Measurements from ENCODE around the gene DHDH.
A peak's percentile ranks its signal among the peaks of the same experiment; 100 is the strongest.

The DHDH gene

GRCh38 chr19:48993175-48994034 is 59.9 kb downstream of the DHDH start, which contains the start of the genes GYS1 and RUVBL2:
Gene GYS1 (minus strand): TSS chr19:48993309. CDS start chr19:48993112, 197 bp downstream.
Gene RUVBL2 (plus strand): TSS chr19:48993887. CDS start chr19:48993912, 25 bp downstream.
- DNase-seq, result peak; percentile 99

GRCh38 chr19:48994035-48994386 is 60.5 kb downstream of the DHDH start:
- DNase-seq, result no peak
